Activated T-helper 17 cell treated with anti-CD3 and anti-CD28 coated beads, Interleukin-2, amount 50 U/mL, for 72 hours (primary cell): ENCODE measurements around the gene ABI3BP. TPM values are rescaled to one million over a fixed set of nuclear protein-coding genes. Genes with fewer than 3 reads are reported as not detected.

Experiments used
- ATAC-seq: fragments of 150-1000 bp; cut with Tn5 transposase; replicated peaks from 2 replicates; pipeline ENCODE4 v1.10.0; 2021; ENCODE audit warnings: mild to moderate bottlenecking, moderate library complexity
- H3K27ac Mint-ChIP-seq: one replicate; pipeline ENCODE4 v1.8.0; 2022; ENCODE audit warnings: mixed read lengths
- H3K27me3 Mint-ChIP-seq: one replicate; pipeline ENCODE4 v1.8.0; 2022; ENCODE audit warnings: mixed read lengths
- H3K36me3 Mint-ChIP-seq: one replicate; pipeline ENCODE4 v1.8.0; 2022; ENCODE audit warnings: low read depth, mild to moderate bottlenecking, mixed read lengths
- H3K4me1 Mint-ChIP-seq: one replicate; pipeline ENCODE4 v1.8.0; 2022; ENCODE audit warnings: mixed read lengths
- H3K4me3 Mint-ChIP-seq: one replicate; pipeline ENCODE4 v1.8.0; 2022; ENCODE audit warnings: mild to moderate bottlenecking, mixed read lengths
- H3K9me3 Mint-ChIP-seq: one replicate; pipeline ENCODE4 v1.8.0; 2022; ENCODE audit warnings: mixed read lengths
- total RNA-seq, 2 donors: library from RNA; stranded (reverse); gene quantifications; one replicate each; pipeline ENCODE4 v1.2.3, GENCODE V29; 2022

Gene ABI3BP
- total RNA-seq, 2 donors from 2014 or later: 0.32 TPM; not detected in 1

- Mint-ChIP-seq H3K27ac (peak overlapping the region; percentile 41), H3K27me3 (peaks cover 5% of the 10 kb centered on the region), H3K4me1 (peaks cover 12% of the 10 kb centered on the region), H3K4me3 (peak overlapping the region; percentile 30), H3K36me3 (no peaks in the 10 kb centered on the region), H3K9me3 (no peaks in the 10 kb centered on the region)
- ATAC-seq: no peak
Measured at GRCh38 chr3:100899440-100900091, 93.7 kb downstream of the ABI3BP start.

DNA sequence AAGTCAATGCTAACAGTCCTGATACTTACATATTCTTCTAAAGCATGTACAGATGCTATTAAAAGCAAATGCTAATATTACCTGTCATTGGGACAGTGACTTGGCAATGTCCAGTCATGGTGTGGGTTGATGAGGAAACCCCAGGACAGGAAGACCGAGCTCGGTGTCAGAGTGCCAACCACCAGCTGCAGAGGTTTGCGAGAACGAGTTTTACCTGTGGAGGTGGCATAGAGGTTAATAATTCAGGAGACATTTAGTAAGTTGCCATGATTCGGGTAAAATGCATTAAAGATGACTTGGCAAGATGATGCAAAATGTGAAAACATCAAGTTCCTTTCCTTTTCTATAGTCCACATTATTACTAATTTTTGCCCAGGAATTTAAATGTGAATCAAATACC lies 94.5 kb downstream of the ABI3BP start:
- no peak overlapping the region for H3K27ac Mint-ChIP-seq
- no peaks in the 10 kb centered on the region for H3K9me3 Mint-ChIP-seq
- H3K4me3 Mint-ChIP-seq: no peak overlapping the region
- no peaks in the 10 kb centered on the region for H3K36me3 Mint-ChIP-seq
- ATAC-seq: no peak
- peaks cover 5% of the 10 kb centered on the region for H3K27me3 Mint-ChIP-seq
- H3K4me1 Mint-ChIP-seq: peaks cover 12% of the 10 kb centered on the region

- ATAC-seq: no peak
- H3K4me1 Mint-ChIP-seq: peaks cover 12% of the 10 kb centered on the region
- no peak overlapping the region for H3K27ac Mint-ChIP-seq
- no peaks in the 10 kb centered on the region for H3K36me3 Mint-ChIP-seq
- H3K4me3 Mint-ChIP-seq: no peak overlapping the region
- peaks cover 6% of the 10 kb centered on the region for H3K27me3 Mint-ChIP-seq
- H3K9me3 Mint-ChIP-seq: no peaks in the 10 kb centered on the region
Measured at GRCh38 chr3:100896994-100897393, 96.2 kb downstream of the ABI3BP start.

- Mint-ChIP-seq H3K4me3 (no peak overlapping the region), H3K27ac (no peak overlapping the region)
- ATAC-seq: no peak
Measured at GRCh38 chr3:100893590-100893989, 99.6 kb downstream of the ABI3BP start.

GRCh38 chr3:100893108-100893507 lies 100.1 kb downstream of the ABI3BP start:
- H3K27ac Mint-ChIP-seq: no peak overlapping the region
- ATAC-seq: no peak
- no peak overlapping the region for H3K4me3 Mint-ChIP-seq
- H3K4me1 Mint-ChIP-seq: peaks cover under 1% of the 10 kb centered on the region
- no peaks in the 10 kb centered on the region for H3K9me3 Mint-ChIP-seq
- peaks cover 17% of the 10 kb centered on the region for H3K27me3 Mint-ChIP-seq
- H3K36me3 Mint-ChIP-seq: no peaks in the 10 kb centered on the region

More at GRCh38 chr3:100893590-100893989, 99.6 kb downstream of the ABI3BP start:
- Mint-ChIP-seq H3K9me3 (no peaks in the 10 kb centered on the region), H3K36me3 (no peaks in the 10 kb centered on the region), H3K27me3 (peaks cover 17% of the 10 kb centered on the region), H3K4me1 (peaks cover 6% of the 10 kb centered on the region)

- Mint-ChIP-seq H3K9me3 (no peaks in the 10 kb centered on the region), H3K27ac (no peak overlapping the region), H3K4me3 (no peak overlapping the region), H3K27me3 (peaks cover 20% of the 10 kb centered on the region), H3K36me3 (no peaks in the 10 kb centered on the region), H3K4me1 (no peaks in the 10 kb centered on the region)
- no peak for ATAC-seq
Measured at GRCh38 chr3:100891827-100892226, 101.4 kb downstream of the ABI3BP start.

- ATAC-seq: peak; percentile 26
- no peaks in the 10 kb centered on the region for H3K4me1 Mint-ChIP-seq
- H3K36me3 Mint-ChIP-seq: no peaks in the 10 kb centered on the region
- peaks cover 20% of the 10 kb centered on the region for H3K27me3 Mint-ChIP-seq
- H3K27ac Mint-ChIP-seq: no peak overlapping the region
- H3K4me3 Mint-ChIP-seq: no peak overlapping the region
- H3K9me3 Mint-ChIP-seq: no peaks in the 10 kb centered on the region
Measured at GRCh38 chr3:100891033-100891432, 102.2 kb downstream of the ABI3BP start.

DNA sequence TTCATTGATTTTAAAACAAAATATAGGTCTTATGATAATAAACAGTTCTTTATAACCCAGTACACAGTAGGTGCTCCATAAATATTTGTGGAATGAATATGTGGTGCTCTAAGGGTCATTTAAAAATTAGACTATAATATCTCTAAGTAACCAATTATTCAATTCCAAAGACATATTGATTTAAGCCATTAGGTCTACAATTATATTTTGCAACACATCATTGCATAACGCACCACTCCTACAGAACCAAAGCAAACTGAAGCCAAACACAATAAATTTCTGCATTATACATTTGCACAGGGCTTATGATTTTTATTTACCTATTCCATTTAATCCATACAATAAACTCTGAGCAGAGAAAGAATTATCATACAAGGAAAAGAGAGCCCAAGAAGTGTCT lies 104.3 kb downstream of the ABI3BP start:
- H3K27me3 Mint-ChIP-seq: peaks cover 17% of the 10 kb centered on the region

DNA sequence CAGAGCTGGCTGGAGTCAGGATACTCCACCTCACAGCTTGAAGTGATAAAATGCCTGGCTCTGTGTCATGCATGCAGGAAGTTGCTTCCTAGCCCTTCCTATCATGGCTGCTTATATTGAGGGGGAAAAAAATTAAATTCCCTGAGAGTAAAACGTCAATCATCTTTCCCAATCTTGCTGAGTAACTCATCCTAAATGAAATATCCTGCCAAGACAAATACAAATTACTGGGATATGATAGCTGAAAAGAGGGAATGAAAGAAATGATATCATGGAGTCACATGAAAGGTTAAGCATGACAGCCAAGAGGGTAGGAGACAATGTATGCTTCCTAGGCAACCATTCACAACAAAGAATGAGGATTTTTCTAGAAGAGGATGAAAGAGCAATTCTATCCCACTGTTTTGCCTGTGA lies 110.6 kb downstream of the ABI3BP start:
- Mint-ChIP-seq H3K4me1 (no peaks in the 10 kb centered on the region), H3K36me3 (no peaks in the 10 kb centered on the region), H3K27ac (no peak overlapping the region), H3K9me3 (no peaks in the 10 kb centered on the region), H3K27me3 (peaks cover 15% of the 10 kb centered on the region), H3K4me3 (no peak overlapping the region)
- no peak for ATAC-seq

More for the DNA sequence above, 104.3 kb downstream of the ABI3BP start:
- Mint-ChIP-seq H3K36me3 (no peaks in the 10 kb centered on the region), H3K27ac (no peak overlapping the region), H3K4me3 (no peak overlapping the region), H3K4me1 (no peaks in the 10 kb centered on the region), H3K9me3 (no peaks in the 10 kb centered on the region)
- no peak for ATAC-seq

DNA sequence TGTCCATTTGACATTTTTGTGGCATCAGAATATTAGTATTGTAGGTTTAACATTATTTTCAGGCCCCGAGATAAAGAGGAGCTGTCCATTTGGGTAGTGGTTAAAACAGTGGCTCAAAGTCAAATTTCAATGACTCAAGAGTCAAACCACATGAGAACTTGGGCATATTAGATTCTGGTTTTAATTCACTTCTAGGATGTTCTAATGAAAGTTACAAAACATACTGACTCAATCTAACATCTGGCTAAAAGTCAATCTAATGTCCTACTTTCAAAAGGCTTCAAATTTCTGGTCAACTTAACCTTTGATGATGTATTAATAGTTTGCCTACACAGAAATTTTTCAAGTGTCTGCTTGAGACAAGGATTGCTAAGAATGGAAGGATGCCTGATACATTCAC lies 112.4 kb downstream of the ABI3BP start:
- Mint-ChIP-seq H3K4me3 (no peak overlapping the region), H3K27ac (no peak overlapping the region), H3K9me3 (no peaks in the 10 kb centered on the region), H3K27me3 (peaks cover 13% of the 10 kb centered on the region), H3K36me3 (no peaks in the 10 kb centered on the region), H3K4me1 (no peaks in the 10 kb centered on the region)
- ATAC-seq: no peak

DNA sequence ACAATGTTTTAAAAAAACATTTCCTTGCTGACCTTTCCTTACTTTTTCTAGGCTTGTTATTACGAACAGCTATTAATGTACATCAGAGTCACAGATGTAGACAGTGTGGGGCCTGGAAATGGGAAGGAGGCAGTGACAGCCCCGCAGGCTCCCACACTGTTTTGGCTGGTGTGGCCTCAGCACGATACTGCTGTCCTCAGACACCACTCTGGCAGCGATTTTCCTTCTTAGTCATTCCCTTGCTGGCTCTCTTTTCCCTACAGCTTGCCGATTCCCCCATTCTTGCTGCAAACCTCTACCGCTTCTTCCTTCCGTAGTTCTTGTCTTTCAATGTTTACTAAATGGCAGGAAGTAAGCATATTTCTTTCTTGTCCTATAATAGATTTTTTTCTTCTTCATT lies 113.1 kb downstream of the ABI3BP start:
- no peak overlapping the region for H3K4me3 Mint-ChIP-seq
- peaks cover 13% of the 10 kb centered on the region for H3K27me3 Mint-ChIP-seq
- H3K4me1 Mint-ChIP-seq: no peaks in the 10 kb centered on the region
- H3K27ac Mint-ChIP-seq: no peak overlapping the region
- H3K9me3 Mint-ChIP-seq: no peaks in the 10 kb centered on the region
- no peaks in the 10 kb centered on the region for H3K36me3 Mint-ChIP-seq
- ATAC-seq: no peak

- Mint-ChIP-seq H3K27ac (no peak overlapping the region), H3K27me3 (peaks cover 16% of the 10 kb centered on the region), H3K4me1 (no peaks in the 10 kb centered on the region), H3K4me3 (no peak overlapping the region), H3K36me3 (no peaks in the 10 kb centered on the region), H3K9me3 (no peaks in the 10 kb centered on the region)
- ATAC-seq: no peak
Measured at GRCh38 chr3:100879195-100879810, 113.9 kb downstream of the ABI3BP start.

DNA sequence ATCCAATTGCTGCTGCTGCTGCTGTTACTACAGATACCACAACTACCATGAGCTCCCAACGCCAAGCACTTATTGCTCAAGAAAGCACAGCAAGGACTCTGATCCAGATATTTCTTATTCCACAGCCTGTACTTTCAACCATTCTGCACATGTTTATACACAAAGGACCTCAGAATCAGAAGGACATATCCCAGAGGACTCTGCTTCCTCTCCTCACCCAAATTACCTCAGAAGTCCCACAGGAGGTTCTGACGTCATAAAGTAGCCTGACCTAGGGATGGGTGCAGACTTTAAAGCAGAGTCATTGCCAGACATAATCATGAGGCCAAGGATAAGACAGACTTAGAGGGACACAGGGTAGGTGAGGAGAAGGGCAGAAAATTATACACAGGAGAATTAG lies 115.9 kb downstream of the ABI3BP start:
- Mint-ChIP-seq H3K4me3 (no peak overlapping the region), H3K9me3 (no peaks in the 10 kb centered on the region), H3K27ac (no peak overlapping the region), H3K36me3 (no peaks in the 10 kb centered on the region), H3K27me3 (peaks cover 11% of the 10 kb centered on the region), H3K4me1 (no peaks in the 10 kb centered on the region)
- no peak for ATAC-seq

DNA sequence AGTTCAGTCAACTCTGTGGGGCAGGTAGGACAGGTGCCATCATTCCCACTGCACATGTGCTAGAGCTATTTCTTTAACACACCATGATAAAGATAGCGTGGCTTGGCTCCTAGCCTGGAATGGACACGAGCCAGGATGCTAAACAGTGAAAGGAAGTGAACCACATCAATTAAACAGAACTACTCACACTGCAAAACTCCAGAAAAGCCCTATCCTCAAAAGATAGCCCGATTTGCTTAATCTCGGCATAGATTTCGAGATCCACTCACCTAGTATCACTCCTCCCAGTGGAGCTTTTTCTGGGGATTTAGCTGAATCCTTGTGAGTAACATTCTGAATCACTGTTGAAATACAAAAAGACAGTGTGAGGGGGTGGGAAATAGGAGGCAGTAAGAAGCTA lies 118.0 kb downstream of the ABI3BP start:
- H3K9me3 Mint-ChIP-seq: no peaks in the 10 kb centered on the region
- no peaks in the 10 kb centered on the region for H3K4me1 Mint-ChIP-seq
- no peak overlapping the region for H3K4me3 Mint-ChIP-seq
- no peak for ATAC-seq
- H3K27me3 Mint-ChIP-seq: peaks cover 16% of the 10 kb centered on the region
- H3K27ac Mint-ChIP-seq: no peak overlapping the region
- no peaks in the 10 kb centered on the region for H3K36me3 Mint-ChIP-seq

DNA sequence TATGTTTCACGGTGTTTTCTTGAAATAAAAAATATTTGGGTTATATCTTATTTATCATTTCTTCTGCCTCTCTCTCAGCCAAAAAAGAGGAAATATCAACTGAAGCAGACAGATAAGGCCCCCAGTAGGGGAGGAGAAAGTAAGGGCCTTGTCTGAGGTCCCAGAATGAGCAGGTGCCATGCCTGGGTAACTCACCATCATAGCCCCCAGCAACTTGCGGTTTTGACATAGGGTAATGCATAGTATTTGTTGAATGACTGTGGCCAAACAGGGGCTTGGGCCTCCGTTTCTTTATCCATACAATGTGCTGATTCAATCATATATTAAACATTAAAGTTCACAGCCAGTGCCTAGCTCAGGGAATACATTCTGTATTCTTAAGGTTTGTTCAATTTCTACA lies 119.6 kb downstream of the ABI3BP start:
- Mint-ChIP-seq H3K9me3 (no peaks in the 10 kb centered on the region), H3K36me3 (no peaks in the 10 kb centered on the region), H3K27me3 (peaks cover 24% of the 10 kb centered on the region), H3K27ac (no peak overlapping the region), H3K4me3 (no peak overlapping the region), H3K4me1 (no peaks in the 10 kb centered on the region)
- ATAC-seq: no peak
